ENCODE data around the gene CERS4. TPM values are rescaled to one million over a fixed set of nuclear protein-coding genes. Genes with fewer than 3 reads are reported as not detected.

The CERS4 gene
- total and polyA plus RNA-seq, 2 donors from 2014 or later, result 36.5 to 65.5 TPM

DNA sequence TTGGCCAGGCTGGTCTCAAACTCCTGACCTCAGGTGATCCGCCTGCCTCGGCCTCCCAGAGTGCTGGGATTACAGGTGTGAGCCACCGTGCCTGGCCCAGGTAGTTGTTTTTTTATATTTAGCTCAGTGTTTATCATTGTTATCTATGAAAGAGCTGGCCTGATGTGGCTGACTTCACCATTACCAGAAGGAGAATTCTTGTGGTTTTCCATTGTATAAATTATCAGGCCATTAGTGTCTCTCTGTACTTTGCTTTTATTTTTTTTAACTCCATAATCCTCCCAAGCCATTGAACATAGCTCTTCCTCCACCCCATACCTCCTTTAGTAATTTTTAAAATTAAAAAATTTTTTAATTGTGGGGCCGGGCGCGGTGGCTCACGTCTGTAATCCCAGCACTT is 24.2 kb downstream of the CERS4 start:
- no peak for DNase-seq
- Histone ChIP-seq H3K9me3 (ENCODE audit: control insufficient read depth in 2 of 3, insufficient read depth in 1 of 3, low read length in 3 of 3) (peaks cover 0 to 9% (median 0%) of the 10 kb centered on the region in 3 donors), H3K27me3 (ENCODE audit: control insufficient read depth, insufficient read depth, low read length) (no peaks in the 10 kb centered on the region), H3K4me1 (ENCODE audit: control insufficient read depth in 2 of 3, insufficient read depth in 2 of 3, low read depth in 1 of 3, low read length in 3 of 3) (no peaks in the 10 kb centered on the region), H3K36me3 (ENCODE audit: control insufficient read depth in 2 of 3, insufficient read depth in 3 of 3, low read length in 3 of 3) (no peaks in the 10 kb centered on the region), H3K9ac (ENCODE audit: low read length in 3 of 3) (no peak overlapping the region), H3K4me3 (ENCODE audit: low read length in 3 of 3) (no peak overlapping the region), H3K27ac (ENCODE audit: low read depth in 2 of 2, low read length in 2 of 2) (no peak overlapping the region)
- TF ChIP-seq, protein P1, sequence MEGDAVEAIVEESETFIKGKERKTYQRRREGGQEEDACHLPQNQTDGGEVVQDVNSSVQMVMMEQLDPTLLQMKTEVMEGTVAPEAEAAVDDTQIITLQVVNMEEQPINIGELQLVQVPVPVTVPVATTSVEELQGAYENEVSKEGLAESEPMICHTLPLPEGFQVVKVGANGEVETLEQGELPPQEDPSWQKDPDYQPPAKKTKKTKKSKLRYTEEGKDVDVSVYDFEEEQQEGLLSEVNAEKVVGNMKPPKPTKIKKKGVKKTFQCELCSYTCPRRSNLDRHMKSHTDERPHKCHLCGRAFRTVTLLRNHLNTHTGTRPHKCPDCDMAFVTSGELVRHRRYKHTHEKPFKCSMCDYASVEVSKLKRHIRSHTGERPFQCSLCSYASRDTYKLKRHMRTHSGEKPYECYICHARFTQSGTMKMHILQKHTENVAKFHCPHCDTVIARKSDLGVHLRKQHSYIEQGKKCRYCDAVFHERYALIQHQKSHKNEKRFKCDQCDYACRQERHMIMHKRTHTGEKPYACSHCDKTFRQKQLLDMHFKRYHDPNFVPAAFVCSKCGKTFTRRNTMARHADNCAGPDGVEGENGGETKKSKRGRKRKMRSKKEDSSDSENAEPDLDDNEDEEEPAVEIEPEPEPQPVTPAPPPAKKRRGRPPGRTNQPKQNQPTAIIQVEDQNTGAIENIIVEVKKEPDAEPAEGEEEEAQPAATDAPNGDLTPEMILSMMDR (IDR thresholded peaks at IDR 0.05; ENCODE audit: borderline replicate concordance, extremely low read depth, insufficient read depth), result no peak
- intact Hi-C loops (cut with DNase I), result no loop called here
- FAIRE-seq, result no peak

DNA sequence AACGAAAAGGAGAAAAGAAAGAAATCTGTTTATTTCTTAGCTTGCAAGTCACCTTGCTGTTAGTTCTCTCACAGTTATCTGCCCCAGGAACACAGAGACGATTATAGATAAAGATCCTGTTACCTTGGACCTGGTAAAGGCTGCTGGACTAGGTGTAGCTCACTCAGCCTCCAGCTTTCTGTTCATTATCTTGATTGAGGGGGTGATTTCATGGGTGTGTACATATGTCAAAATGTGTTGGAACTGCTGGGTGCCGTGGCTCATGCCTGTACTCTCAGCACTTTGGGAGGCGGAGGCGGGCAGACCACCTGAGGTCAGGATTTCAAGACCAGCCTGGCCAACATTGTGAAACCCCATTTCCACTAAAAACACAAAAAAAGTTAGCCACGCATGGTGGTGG is 27.9 kb downstream of the CERS4 start:
- intact Hi-C loops (cut with DNase I), result no loop called here
- Histone ChIP-seq H3K27ac (ENCODE audit: low read depth in 2 of 2, low read length in 2 of 2) (no peak overlapping the region), H3K4me3 (ENCODE audit: low read length in 3 of 3) (no peak overlapping the region), H3K36me3 (ENCODE audit: control insufficient read depth in 2 of 3, insufficient read depth in 3 of 3, low read length in 3 of 3) (no peaks in the 10 kb centered on the region), H3K9ac (ENCODE audit: low read length in 3 of 3) (no peak overlapping the region), H3K9me3 (ENCODE audit: control insufficient read depth in 2 of 3, insufficient read depth in 1 of 3, low read length in 3 of 3) (no peaks in the 10 kb centered on the region), H3K27me3 (ENCODE audit: control insufficient read depth, insufficient read depth, low read length) (no peaks in the 10 kb centered on the region), H3K4me1 (ENCODE audit: control insufficient read depth in 2 of 3, insufficient read depth in 2 of 3, low read depth in 1 of 3, low read length in 3 of 3) (peaks cover 0 to 14% (median 10%) of the 10 kb centered on the region in 3 donors)
- no peak for DNase-seq
- no peak for FAIRE-seq
- TF ChIP-seq, protein P1 (IDR thresholded peaks at IDR 0.05; ENCODE audit: borderline replicate concordance, extremely low read depth, insufficient read depth), result no peak

GRCh38 chr19:8238251-8238650 is 29.1 kb downstream of the CERS4 start:
- H3K4me1 ChIP-seq (ENCODE audit: control insufficient read depth in 2 of 3, insufficient read depth in 2 of 3, low read depth in 1 of 3, low read length in 3 of 3), result peaks cover 0 to 14% (median 10%) of the 10 kb centered on the region in 3 donors
- no peak for FAIRE-seq
- TF ChIP-seq, protein P1 (IDR thresholded peaks at IDR 0.05; ENCODE audit: borderline replicate concordance, extremely low read depth, insufficient read depth), result no peak
- DNase-seq, result no peak
- H3K27ac ChIP-seq (ENCODE audit: low read depth in 2 of 2, low read length in 2 of 2), result no peak overlapping the region
- no peaks in the 10 kb centered on the region for H3K36me3 ChIP-seq (ENCODE audit: control insufficient read depth in 2 of 3, insufficient read depth in 3 of 3, low read length in 3 of 3)
- H3K4me3 ChIP-seq (ENCODE audit: low read length in 3 of 3), result no peak overlapping the region
- no peaks in the 10 kb centered on the region for H3K27me3 ChIP-seq (ENCODE audit: control insufficient read depth, insufficient read depth, low read length)
- intact Hi-C loops (cut with DNase I), result no loop called here
- H3K9ac ChIP-seq (ENCODE audit: low read length in 3 of 3), result no peak overlapping the region
- no peaks in the 10 kb centered on the region for H3K9me3 ChIP-seq (ENCODE audit: control insufficient read depth in 2 of 3, insufficient read depth in 1 of 3, low read length in 3 of 3)

All from kidney (tissue), 14 donors.